Thoracic aorta (tissue), 2 donors: Measurements from ENCODE around the gene C4orf33. TPM values are rescaled to one million over a fixed set of nuclear protein-coding genes. Genes with fewer than 3 reads are reported as not detected.

Experiments
- ATAC-seq: fragments of 150-250 bp; one replicate; pipeline ENCODE4 v1.8.0; 2017; ENCODE audit warnings: low read depth; ENCODE audit not compliant: insufficient number of reproducible peaks, low FRiP score
- DNase-seq: peaks from one replicate; pipeline ENCODE4 v3.0.0-alpha.2; 2020; ENCODE audit warnings: low spot score
- H3K27ac ChIP-seq, 2 donors: fragments of 200-600 bp; sonication (generic); 1 replicate in 1 of 2; 2 replicates in 1 of 2; pipeline ENCODE4 v1.5.1; 2016; ENCODE audit warnings: mild to moderate bottlenecking in 2 of 2, moderate library complexity in 2 of 2
- H3K27me3 ChIP-seq: fragments of 200-600 bp; sonication (generic); replicated peaks from 2 replicates; pipeline ENCODE4 v1.6.0; 2016; ENCODE audit warnings: mild to moderate bottlenecking; ENCODE audit not compliant: insufficient read depth
- H3K36me3 ChIP-seq: fragments of 200-600 bp; sonication (generic); one replicate; pipeline ENCODE4 v1.5.1; 2016
- H3K4me1 ChIP-seq, 2 donors: fragments of 200-600 bp; sonication (generic); 1 replicate in 1 of 2; 2 replicates in 1 of 2; pipeline versions ENCODE4 v1.5.1 to v1.6.0; 2016; ENCODE audit warnings: low read depth in 2 of 2, mild to moderate bottlenecking in 1 of 2; ENCODE audit not compliant: control insufficient read depth in 1 of 2
- H3K4me3 ChIP-seq: fragments of 200-600 bp; sonication (generic); 2 replicates; pipeline ENCODE4 v1.5.1; 2016; ENCODE audit warnings: mild to moderate bottlenecking
- H3K9me3 ChIP-seq: fragments of 200-600 bp; sonication (generic); 2 replicates; pipeline ENCODE4 v1.5.1; 2016
- CTCF ChIP-seq: fragments of 200-600 bp; sonication (generic); IDR thresholded peaks from one replicate; pipeline ENCODE4 v1.5.1; 2019; ENCODE audit warnings: antibody characterized with exemption
- total RNA-seq, 2 donors: library from RNA; depleted of rRNA; stranded (reverse); fragments of >200 nt; gene quantifications; one replicate each; pipeline versions ENCODE4 v1.1.0 to v1.2.3, GENCODE V29; 2016

Gene C4orf33
- total RNA-seq, 2 donors from 2014 or later: 2.2 to 4.9 TPM

GRCh38 chr4:129148892-129149291 is 52.9 kb downstream of the C4orf33 start:
- ATAC-seq: no peak
- Histone ChIP-seq H3K9me3 (no peaks in the 10 kb centered on the region), H3K4me1 (no peaks in the 10 kb centered on the region), H3K36me3 (no peaks in the 10 kb centered on the region), H3K27ac (no peak overlapping the region), H3K4me3 (no peak overlapping the region), H3K27me3 (no peaks in the 10 kb centered on the region)
- no peak for DNase-seq
- no peak for TF ChIP-seq CTCF

GRCh38 chr4:129149906-129150305 is 54.0 kb downstream of the C4orf33 start:
- ATAC-seq: no peak
- DNase-seq: no peak
- no peak overlapping the region for H3K27ac ChIP-seq
- no peaks in the 10 kb centered on the region for H3K27me3 ChIP-seq
- no peaks in the 10 kb centered on the region for H3K4me1 ChIP-seq
- no peaks in the 10 kb centered on the region for H3K36me3 ChIP-seq
- H3K9me3 ChIP-seq: no peaks in the 10 kb centered on the region
- H3K4me3 ChIP-seq: no peak overlapping the region
- TF ChIP-seq CTCF: no peak

GRCh38 chr4:129152350-129152749 is 56.4 kb downstream of the C4orf33 start:
- no peak for TF ChIP-seq CTCF
- ATAC-seq (no peak), DNase-seq (no peak)
- no peaks in the 10 kb centered on the region for H3K36me3 ChIP-seq
- H3K27ac ChIP-seq: no peak overlapping the region
- no peaks in the 10 kb centered on the region for H3K27me3 ChIP-seq
- H3K9me3 ChIP-seq: no peaks in the 10 kb centered on the region
- no peaks in the 10 kb centered on the region for H3K4me1 ChIP-seq
- no peak overlapping the region for H3K4me3 ChIP-seq

GRCh38 chr4:129153700-129154099 is 57.7 kb downstream of the C4orf33 start:
- TF ChIP-seq CTCF: no peak

GRCh38 chr4:129162450-129162849 is 66.5 kb downstream of the C4orf33 start:
- no peak for TF ChIP-seq CTCF
- Histone ChIP-seq H3K4me1 (no peaks in the 10 kb centered on the region), H3K4me3 (no peak overlapping the region), H3K36me3 (no peaks in the 10 kb centered on the region), H3K27me3 (no peaks in the 10 kb centered on the region), H3K9me3 (no peaks in the 10 kb centered on the region), H3K27ac (no peak overlapping the region)
- DNase-seq (no peak), ATAC-seq (no peak)

More at GRCh38 chr4:129153700-129154099, 57.7 kb downstream of the C4orf33 start:
- H3K4me3 ChIP-seq: no peak overlapping the region
- H3K36me3 ChIP-seq: no peaks in the 10 kb centered on the region
- no peaks in the 10 kb centered on the region for H3K9me3 ChIP-seq
- no peak overlapping the region for H3K27ac ChIP-seq
- DNase-seq (no peak), ATAC-seq (no peak)
- no peaks in the 10 kb centered on the region for H3K27me3 ChIP-seq
- no peaks in the 10 kb centered on the region for H3K4me1 ChIP-seq
